ENCODE measurements around the gene SEC24B. TPM values are rescaled to one million over a fixed set of nuclear protein-coding genes. Genes with fewer than 3 reads are reported as not detected.

SEC24B gene
- total RNA-seq, 1 donor from 2014 or later: 41.9 TPM

- Histone ChIP-seq H3K9ac (ENCODE audit: low read length) (no peak overlapping the region), H3K27ac (ENCODE audit: low read depth, low read length) (no peak overlapping the region), H3K27me3 (ENCODE audit: insufficient read depth, low read length) (no peaks in the 10 kb centered on the region), H3K36me3 (ENCODE audit: insufficient read depth, low read length) (peaks cover 10% of the 10 kb centered on the region), H3K9me3 (ENCODE audit: insufficient read depth, low read depth, low read length) (no peaks in the 10 kb centered on the region), H2AFZ (ENCODE audit: low read depth, low read length) (no peak overlapping the region), H3K4me2 (ENCODE audit: low read length) (no peak overlapping the region), H4K20me1 (ENCODE audit: insufficient read depth, low read length) (peaks cover 67% of the 10 kb centered on the region), H3K79me2 (ENCODE audit: insufficient read depth, low read length) (peaks cover 95% of the 10 kb centered on the region), H3K4me1 (ENCODE audit: insufficient read depth, low read length) (peaks cover 9% of the 10 kb centered on the region), H3K4me3 (ENCODE audit: insufficient read depth, low read depth, low read length) (no peak overlapping the region)
- Mint-ChIP-seq H3K9me3 (ENCODE audit: unreplicated experiment) (no peaks in the 10 kb centered on the region), H3K36me3 (ENCODE audit: low read depth, unreplicated experiment) (peaks cover 12% of the 10 kb centered on the region), H3K27me3 (ENCODE audit: low read depth, unreplicated experiment) (no peaks in the 10 kb centered on the region), H3K4me3 (ENCODE audit: unreplicated experiment) (no peak overlapping the region), H3K27ac (ENCODE audit: unreplicated experiment) (no peak overlapping the region), H3K4me1 (ENCODE audit: low read depth, unreplicated experiment) (peaks cover 13% of the 10 kb centered on the region)
- TF ChIP-seq EZH2 (IDR thresholded peaks at IDR 0.05; ENCODE audit: insufficient read depth, low read length): no peak
- TF ChIP-seq, protein P1, sequence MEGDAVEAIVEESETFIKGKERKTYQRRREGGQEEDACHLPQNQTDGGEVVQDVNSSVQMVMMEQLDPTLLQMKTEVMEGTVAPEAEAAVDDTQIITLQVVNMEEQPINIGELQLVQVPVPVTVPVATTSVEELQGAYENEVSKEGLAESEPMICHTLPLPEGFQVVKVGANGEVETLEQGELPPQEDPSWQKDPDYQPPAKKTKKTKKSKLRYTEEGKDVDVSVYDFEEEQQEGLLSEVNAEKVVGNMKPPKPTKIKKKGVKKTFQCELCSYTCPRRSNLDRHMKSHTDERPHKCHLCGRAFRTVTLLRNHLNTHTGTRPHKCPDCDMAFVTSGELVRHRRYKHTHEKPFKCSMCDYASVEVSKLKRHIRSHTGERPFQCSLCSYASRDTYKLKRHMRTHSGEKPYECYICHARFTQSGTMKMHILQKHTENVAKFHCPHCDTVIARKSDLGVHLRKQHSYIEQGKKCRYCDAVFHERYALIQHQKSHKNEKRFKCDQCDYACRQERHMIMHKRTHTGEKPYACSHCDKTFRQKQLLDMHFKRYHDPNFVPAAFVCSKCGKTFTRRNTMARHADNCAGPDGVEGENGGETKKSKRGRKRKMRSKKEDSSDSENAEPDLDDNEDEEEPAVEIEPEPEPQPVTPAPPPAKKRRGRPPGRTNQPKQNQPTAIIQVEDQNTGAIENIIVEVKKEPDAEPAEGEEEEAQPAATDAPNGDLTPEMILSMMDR (IDR thresholded peaks at IDR 0.05; ENCODE audit: insufficient read depth, low read depth, low read length): no peak
- DNase-seq (ENCODE audit: low read depth) (no peak), FAIRE-seq (peak; percentile 32)
Observed at GRCh38 chr4:109469915-109470314, 36.3 kb downstream of the SEC24B start.

DNA sequence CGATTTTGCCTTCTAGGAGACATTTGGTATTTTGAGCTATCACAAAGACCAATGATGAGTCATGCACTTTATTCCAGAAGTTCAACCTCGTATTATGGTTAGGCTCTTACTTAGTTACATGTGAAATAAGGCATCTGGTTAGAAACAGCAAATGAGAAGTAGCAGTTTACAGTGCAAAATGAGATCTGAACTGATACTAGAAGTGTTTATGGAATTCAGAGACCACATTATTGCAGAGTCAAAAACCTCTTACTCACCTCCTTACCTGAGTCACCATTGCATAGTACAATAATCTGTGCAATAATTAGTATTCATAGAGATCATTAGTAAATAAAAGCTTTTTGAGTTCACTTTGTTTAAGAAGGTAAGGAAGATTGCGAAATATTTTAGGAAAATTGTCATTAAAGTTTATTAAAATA lies 38.7 kb downstream of the SEC24B start:
- peak overlapping the region; percentile 3 for H3K4me2 ChIP-seq (ENCODE audit: low read length)
- Mint-ChIP-seq H3K27me3 (ENCODE audit: low read depth, unreplicated experiment) (no peaks in the 10 kb centered on the region), H3K4me3 (ENCODE audit: unreplicated experiment) (no peak overlapping the region), H3K36me3 (ENCODE audit: low read depth, unreplicated experiment) (peaks cover 6% of the 10 kb centered on the region), H3K9me3 (ENCODE audit: unreplicated experiment) (no peaks in the 10 kb centered on the region), H3K27ac (ENCODE audit: unreplicated experiment) (no peak overlapping the region), H3K4me1 (ENCODE audit: low read depth, unreplicated experiment) (peaks cover 13% of the 10 kb centered on the region)
- TF ChIP-seq, protein P1 (IDR thresholded peaks at IDR 0.05; ENCODE audit: insufficient read depth, low read depth, low read length): no peak
- no peak for TF ChIP-seq EZH2 (IDR thresholded peaks at IDR 0.05; ENCODE audit: insufficient read depth, low read length)
- H3K27me3 ChIP-seq (ENCODE audit: insufficient read depth, low read length): no peaks in the 10 kb centered on the region
- peaks cover 9% of the 10 kb centered on the region for H3K4me1 ChIP-seq (ENCODE audit: insufficient read depth, low read length)
- H3K4me3 ChIP-seq (ENCODE audit: insufficient read depth, low read depth, low read length): no peak overlapping the region
- DNase-seq (ENCODE audit: low read depth) (peak; percentile 88), FAIRE-seq (peak; percentile 82)
- H3K9me3 ChIP-seq (ENCODE audit: insufficient read depth, low read depth, low read length): no peaks in the 10 kb centered on the region
- peaks cover 4% of the 10 kb centered on the region for H3K36me3 ChIP-seq (ENCODE audit: insufficient read depth, low read length)
- H3K9ac ChIP-seq (ENCODE audit: low read length): no peak overlapping the region
- peaks cover 68% of the 10 kb centered on the region for H4K20me1 ChIP-seq (ENCODE audit: insufficient read depth, low read length)
- H3K79me2 ChIP-seq (ENCODE audit: insufficient read depth, low read length): peaks cover 96% of the 10 kb centered on the region
- no peak overlapping the region for H2AFZ ChIP-seq (ENCODE audit: low read depth, low read length)
- no peak overlapping the region for H3K27ac ChIP-seq (ENCODE audit: low read depth, low read length)

DNA sequence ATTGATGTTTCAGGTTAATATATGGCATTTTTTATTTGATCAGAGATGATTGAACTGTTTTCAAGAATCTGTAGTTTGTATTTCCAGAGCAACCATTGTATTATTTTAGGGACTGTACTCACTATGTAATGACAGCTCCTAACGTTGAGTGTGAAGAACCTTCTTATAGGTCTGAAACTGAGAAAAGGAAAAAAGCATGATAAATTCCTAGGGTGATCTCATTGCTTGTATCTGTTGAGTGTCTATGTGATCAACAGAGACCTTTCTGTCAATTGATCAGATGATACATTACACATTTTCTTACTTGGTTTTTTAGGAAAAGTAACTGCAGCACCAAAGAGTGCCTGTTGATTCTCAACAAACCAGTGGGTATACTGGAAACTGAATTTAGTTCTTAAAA lies 40.2 kb downstream of the SEC24B start:
- no peak overlapping the region for H3K9ac ChIP-seq (ENCODE audit: low read length)
- no peak overlapping the region for H3K27ac Mint-ChIP-seq (ENCODE audit: unreplicated experiment)
- H3K4me3 Mint-ChIP-seq (ENCODE audit: unreplicated experiment): no peak overlapping the region
- peaks cover 4% of the 10 kb centered on the region for H3K36me3 ChIP-seq (ENCODE audit: insufficient read depth, low read length)
- no peak for FAIRE-seq
- H3K36me3 Mint-ChIP-seq (ENCODE audit: low read depth, unreplicated experiment): peaks cover 8% of the 10 kb centered on the region
- H3K9me3 ChIP-seq (ENCODE audit: insufficient read depth, low read depth, low read length): no peaks in the 10 kb centered on the region
- H3K27ac ChIP-seq (ENCODE audit: low read depth, low read length): no peak overlapping the region
- peaks cover 95% of the 10 kb centered on the region for H3K79me2 ChIP-seq (ENCODE audit: insufficient read depth, low read length)
- H3K4me1 ChIP-seq (ENCODE audit: insufficient read depth, low read length): peaks cover 9% of the 10 kb centered on the region
- no peak for DNase-seq (ENCODE audit: low read depth)
- no peaks in the 10 kb centered on the region for H3K9me3 Mint-ChIP-seq (ENCODE audit: unreplicated experiment)
- no peak for TF ChIP-seq EZH2 (IDR thresholded peaks at IDR 0.05; ENCODE audit: insufficient read depth, low read length)
- TF ChIP-seq, protein P1 (IDR thresholded peaks at IDR 0.05; ENCODE audit: insufficient read depth, low read depth, low read length): no peak
- H3K4me2 ChIP-seq (ENCODE audit: low read length): no peak overlapping the region
- no peak overlapping the region for H2AFZ ChIP-seq (ENCODE audit: low read depth, low read length)
- no peaks in the 10 kb centered on the region for H3K27me3 Mint-ChIP-seq (ENCODE audit: low read depth, unreplicated experiment)
- peaks cover 71% of the 10 kb centered on the region for H4K20me1 ChIP-seq (ENCODE audit: insufficient read depth, low read length)
- no peaks in the 10 kb centered on the region for H3K27me3 ChIP-seq (ENCODE audit: insufficient read depth, low read length)
- H3K4me1 Mint-ChIP-seq (ENCODE audit: low read depth, unreplicated experiment): peaks cover 13% of the 10 kb centered on the region
- no peak overlapping the region for H3K4me3 ChIP-seq (ENCODE audit: insufficient read depth, low read depth, low read length)
